ENCODE measurements around the gene DNAAF9. TPM values are rescaled to one million over a fixed set of nuclear protein-coding genes. Genes with fewer than 3 reads are reported as not detected.
A peak's percentile ranks its signal among the peaks of the same experiment; 100 is the strongest.

Gene DNAAF9
- total and polyA plus RNA-seq, 2 of the 4 experiments (the other 2 are of a cell fraction), result 7.9 to 8.2 TPM

- no peak for ATAC-seq (ENCODE audit: low read depth)
- intact Hi-C loops (cut with micrococcal nuclease) (no loop called here), dilution Hi-C loops (cut with HindIII; ENCODE audit: low sequenced_read_pairs, unreplicated experiment) (no loop called here), in situ Hi-C loops (cut with MboI; ENCODE audit: low sequenced_read_pairs) (no loop called here)
- no peak overlapping the region for H3K56ac ChIP-seq (ENCODE audit: extremely low read depth, insufficient read depth, low read length)
- H3K9me3 ChIP-seq (ENCODE audit: control insufficient read depth, insufficient read depth, low read length), result no peaks in the 10 kb centered on the region
- no peak overlapping the region for H4K91ac ChIP-seq (ENCODE audit: insufficient read depth, low read depth, low read length)
- no TSS peak for BruUV-seq (replicated peaks)
- no peak overlapping the region for H3K9ac ChIP-seq (ENCODE audit: low read depth, low read length)
- H2AFZ ChIP-seq (replicated peaks; ENCODE audit: low read length, poor library complexity), result no peak overlapping the region
- no peak overlapping the region for H3K4ac ChIP-seq (ENCODE audit: low read depth, low read length)
- no peak overlapping the region for H2AK9ac ChIP-seq (replicated peaks; ENCODE audit: low read depth, low read length, poor library complexity)
- no peak overlapping the region for H4K5ac ChIP-seq (ENCODE audit: low read depth, low read length)
- H3K23ac ChIP-seq (ENCODE audit: low read depth, low read length), result no peak overlapping the region
- no peak overlapping the region for H3K4me3 ChIP-seq (ENCODE audit: insufficient read depth, low read depth, low read length)
- WGBS, 2 experiments (ENCODE audit: extremely low coverage in 2 of 2, insufficient read length in 1 of 2), result no CpG with 5 or more reads among the region's 4 CpGs
- no peak overlapping the region for H2BK15ac ChIP-seq (ENCODE audit: low read depth, low read length)
- peaks cover 8% of the 10 kb centered on the region for H3K4me1 ChIP-seq (ENCODE audit: control insufficient read depth, insufficient read depth, low read length)
- H3K4me2 ChIP-seq (ENCODE audit: low read depth, low read length), result peak overlapping the region; percentile 29; the same call in 1 of the 2 replicates
- no peak overlapping the region for H2BK120ac ChIP-seq (ENCODE audit: low read depth, low read length)
- H3K79me1 ChIP-seq (ENCODE audit: low read depth in 1 of 2, low read length in 2 of 2), result peaks cover 23 to 69% of the 10 kb centered on the region in 2 experiments
- peaks cover 8% of the 10 kb centered on the region; the same call in 1 of the 2 replicates for H3K9me1 ChIP-seq (ENCODE audit: insufficient read depth, low read length)
- no peak overlapping the region for H3K14ac ChIP-seq (replicated peaks; ENCODE audit: low read depth, low read length)
- CTCF ChIA-PET, result no interaction called here
- H2BK20ac ChIP-seq (ENCODE audit: low read depth, low read length), result no peak overlapping the region
- peak; percentile 34 for DNase-seq
- H3K27ac ChIP-seq (ENCODE audit: insufficient read depth, low read length), result no peak overlapping the region
- no peak overlapping the region for H2BK5ac ChIP-seq (ENCODE audit: low read depth, low read length, poor library complexity, severe bottlenecking)
- no peaks in the 10 kb centered on the region for H3K36me3 ChIP-seq (ENCODE audit: control insufficient read depth, insufficient read depth, low read length)
- peaks cover 57% of the 10 kb centered on the region for H4K20me1 ChIP-seq (ENCODE audit: insufficient read depth, low read length)
- H4K8ac ChIP-seq (ENCODE audit: low read depth in 2 of 2, low read length in 2 of 2), result no peak overlapping the region
- TF ChIP-seq POLR2A (IDR thresholded peaks at IDR 0.05; ENCODE audit: low read depth, low read length), result no peak
- no peak for TF ChIP-seq CEBPB (IDR thresholded peaks at IDR 0.05; ENCODE audit: low read depth, low read length)
- no peaks in the 10 kb centered on the region for H3K27me3 ChIP-seq (ENCODE audit: control insufficient read depth, insufficient read depth, low read length)
- POLR2A ChIA-PET (ENCODE audit: unreplicated experiment), result no interaction called here
- no peak overlapping the region for H3K18ac ChIP-seq (ENCODE audit: low read depth, low read length)
- no peak overlapping the region for H2AK5ac ChIP-seq (ENCODE audit: low read depth, low read length)
These were observed 3.1 kb downstream of the DNAAF9 start for GRCh38 chr20:3404402-3404801.

Data from IMR-90 (cell line).